Omental fat pad (tissue), 4 donors: ENCODE measurements around the gene TBC1D2B. TPM values are rescaled to one million over a fixed set of nuclear protein-coding genes. Genes with fewer than 3 reads are reported as not detected.
"Not testable (repeated sequence)": the region's sequence is repeated elsewhere in the genome, so short reads cannot be mapped to it uniquely, and the experiment has no call there.

Experiments
- ATAC-seq: fragments of 150-250 bp; one replicate; pipeline ENCODE4 v1.9.1; 2016; ENCODE audit warnings: mild to moderate bottlenecking, moderate library complexity; ENCODE audit not compliant: low FRiP score
- DNase-seq: peaks from one replicate; pipeline ENCODE4 v3.0.0-alpha.2; 2019; ENCODE audit warnings: low spot score
- total RNA-seq, 4 donors: library from RNA; depleted of rRNA; stranded (reverse); fragments of >200 nt; gene quantifications; one replicate each; pipeline ENCODE4 v1.1.0, GENCODE V29; 2016
- TF ChIP-seq, protein P1 (sequence below), 3 donors: fragments of 450-650 bp; IDR thresholded peaks; one replicate each; pipeline ENCODE4 v1.5.1; 2016 to 2017; ENCODE audit warnings: antibody characterized with exemption in 3 of 3, mild to moderate bottlenecking in 3 of 3, moderate library complexity in 2 of 3

TBC1D2B gene
- total RNA-seq, 4 donors from 2014 or later: 50.3 to 134 (median 95.5) TPM

DNA sequence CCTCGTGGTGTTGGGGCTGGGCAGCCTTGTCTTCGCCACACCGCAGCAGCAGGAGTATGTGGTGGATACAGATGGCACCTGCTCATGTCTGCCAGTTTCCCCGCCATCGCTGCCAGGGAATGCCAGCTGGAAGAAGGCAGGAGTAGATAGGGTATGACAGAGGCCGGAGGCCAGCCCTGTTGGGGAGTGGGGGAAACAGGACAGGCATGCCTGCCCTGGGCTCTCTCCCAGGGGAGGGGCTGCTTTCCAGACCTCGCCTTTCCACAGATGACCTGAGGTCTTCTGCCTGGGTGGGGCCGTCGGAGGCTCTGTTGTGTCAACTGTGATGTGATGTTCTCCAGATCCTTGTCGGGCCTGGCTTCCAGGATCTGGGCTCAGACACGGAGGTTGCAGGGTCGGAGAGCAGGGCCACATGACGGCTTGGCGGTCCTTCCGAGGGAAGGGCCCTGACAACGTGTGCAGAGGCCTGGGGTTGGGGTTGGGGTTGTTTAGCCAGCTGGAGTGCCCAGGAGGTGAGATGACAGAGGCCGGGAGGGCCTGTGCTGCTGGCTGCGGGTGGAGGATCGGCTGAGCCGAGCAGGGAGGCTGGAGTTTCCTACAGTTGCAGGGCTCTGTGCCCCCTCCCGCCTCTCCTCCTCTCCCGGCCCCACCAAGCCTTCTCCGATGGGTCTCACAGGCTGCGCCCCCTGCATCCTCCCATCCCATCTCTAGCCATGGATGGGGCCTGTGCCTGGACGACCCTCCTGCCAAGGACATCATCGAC lies 102.0 kb downstream of the TBC1D2B start:
- no peak for DNase-seq
- TF ChIP-seq, protein P1, sequence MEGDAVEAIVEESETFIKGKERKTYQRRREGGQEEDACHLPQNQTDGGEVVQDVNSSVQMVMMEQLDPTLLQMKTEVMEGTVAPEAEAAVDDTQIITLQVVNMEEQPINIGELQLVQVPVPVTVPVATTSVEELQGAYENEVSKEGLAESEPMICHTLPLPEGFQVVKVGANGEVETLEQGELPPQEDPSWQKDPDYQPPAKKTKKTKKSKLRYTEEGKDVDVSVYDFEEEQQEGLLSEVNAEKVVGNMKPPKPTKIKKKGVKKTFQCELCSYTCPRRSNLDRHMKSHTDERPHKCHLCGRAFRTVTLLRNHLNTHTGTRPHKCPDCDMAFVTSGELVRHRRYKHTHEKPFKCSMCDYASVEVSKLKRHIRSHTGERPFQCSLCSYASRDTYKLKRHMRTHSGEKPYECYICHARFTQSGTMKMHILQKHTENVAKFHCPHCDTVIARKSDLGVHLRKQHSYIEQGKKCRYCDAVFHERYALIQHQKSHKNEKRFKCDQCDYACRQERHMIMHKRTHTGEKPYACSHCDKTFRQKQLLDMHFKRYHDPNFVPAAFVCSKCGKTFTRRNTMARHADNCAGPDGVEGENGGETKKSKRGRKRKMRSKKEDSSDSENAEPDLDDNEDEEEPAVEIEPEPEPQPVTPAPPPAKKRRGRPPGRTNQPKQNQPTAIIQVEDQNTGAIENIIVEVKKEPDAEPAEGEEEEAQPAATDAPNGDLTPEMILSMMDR (IDR thresholded peaks at IDR 0.05): no peak
- no peak for ATAC-seq

DNA sequence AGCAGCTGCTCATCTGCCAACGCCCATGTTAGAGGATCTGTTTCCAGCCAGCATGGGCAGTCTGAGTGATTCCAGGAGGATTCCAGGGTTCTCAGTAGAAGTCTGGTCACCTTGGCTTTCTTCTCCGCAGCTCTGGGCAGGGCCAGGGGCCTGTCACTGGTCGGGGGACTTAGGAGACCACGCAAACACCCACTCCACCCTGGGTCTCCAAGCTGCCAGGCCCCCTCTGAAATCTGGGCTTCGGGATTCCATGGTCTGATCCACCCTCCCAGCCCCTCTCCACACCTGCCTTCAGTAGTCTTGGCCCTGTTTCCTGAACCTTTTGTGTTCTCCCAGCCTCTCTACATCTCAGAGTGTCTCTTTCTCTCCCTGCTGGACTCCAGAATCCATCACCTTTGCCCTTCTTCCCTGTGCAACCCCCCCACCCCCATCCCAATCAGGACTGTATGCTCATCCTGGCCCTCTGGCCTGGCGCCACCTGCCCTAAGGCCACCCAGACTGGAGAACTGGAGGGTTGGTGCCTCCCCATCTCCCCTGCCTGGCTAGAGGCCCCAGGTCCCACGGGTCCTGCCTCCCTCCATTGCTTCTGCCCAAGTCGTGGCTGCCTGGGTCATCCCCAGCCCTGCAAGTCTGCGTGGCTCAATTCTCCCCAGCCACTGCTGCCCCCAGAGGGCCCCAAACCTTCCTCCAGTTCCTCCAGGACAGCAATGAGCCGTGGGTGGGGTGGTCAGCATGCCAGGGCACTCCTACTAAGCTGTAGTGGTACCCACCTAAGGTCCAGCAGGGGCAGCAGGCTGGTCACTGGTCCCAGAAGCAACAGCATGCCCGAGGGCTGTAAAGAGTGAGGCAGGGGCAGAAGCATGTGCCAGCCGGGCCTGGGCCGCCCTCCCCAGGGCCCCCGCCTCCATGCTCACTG lies 102.8 kb downstream of the TBC1D2B start:
- DNase-seq (no peak), ATAC-seq (no peak)
- TF ChIP-seq, protein P1 (IDR thresholded peaks at IDR 0.05): no peak

DNA sequence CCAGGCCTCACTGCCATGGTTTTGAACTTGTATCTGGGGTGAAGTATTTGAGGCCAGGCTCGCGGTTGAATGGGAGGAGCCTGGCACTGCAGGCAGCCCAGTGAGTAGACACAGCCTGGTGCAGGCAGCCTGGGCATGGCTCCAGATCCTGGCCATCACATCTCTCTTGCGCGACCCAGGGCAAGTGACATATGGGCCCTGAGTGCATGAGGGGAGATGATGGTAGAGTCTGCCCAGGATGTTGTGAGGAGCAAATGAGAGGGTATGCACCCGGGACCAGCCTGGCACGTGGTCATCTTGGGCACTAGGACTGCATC lies 103.5 kb downstream of the TBC1D2B start:
- DNase-seq (no peak), ATAC-seq (peak; percentile 31)
- TF ChIP-seq, protein P1 (IDR thresholded peaks at IDR 0.05): no peak

DNA sequence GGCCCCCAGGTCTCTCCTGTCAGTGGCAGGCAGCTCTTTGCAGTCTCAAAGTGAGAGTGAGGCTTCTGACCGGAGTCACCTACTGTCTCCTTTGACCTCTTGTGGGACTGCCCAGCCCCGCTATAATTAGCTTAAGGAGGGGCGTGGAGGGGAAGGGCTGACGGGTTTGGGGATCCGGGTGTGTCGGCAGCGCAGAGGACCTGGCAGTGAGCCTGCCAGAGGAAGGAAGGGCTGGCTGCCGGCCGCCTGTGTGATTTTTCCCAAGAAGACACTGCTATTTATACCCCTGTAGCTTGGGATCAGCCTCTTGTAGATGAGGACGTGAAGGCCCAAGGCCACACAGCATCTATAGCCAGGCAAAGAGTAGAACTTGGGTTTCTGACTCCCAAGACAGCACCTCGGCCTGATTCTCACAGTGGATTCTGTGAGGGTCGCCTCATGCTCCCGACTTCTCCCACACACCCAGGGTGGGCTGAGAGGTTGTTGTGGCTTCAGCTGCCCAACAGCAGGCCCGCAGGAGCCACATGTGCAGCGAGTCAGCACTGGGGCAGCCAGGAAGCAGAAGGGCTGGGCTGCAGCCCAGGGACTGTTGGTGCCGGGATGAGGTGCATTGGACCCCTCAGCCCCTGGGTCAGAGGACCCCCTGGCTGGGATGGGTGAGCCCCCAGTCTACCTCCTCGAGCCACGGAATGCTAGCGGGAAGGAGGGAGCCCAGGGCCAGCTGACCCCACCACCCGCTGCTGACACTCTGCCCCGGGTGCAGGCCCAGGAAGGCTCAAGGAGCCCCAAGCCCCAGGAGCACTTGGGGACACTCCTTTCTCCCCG lies 104.0 kb downstream of the TBC1D2B start:
- ATAC-seq, DNase-seq: not testable (repeated sequence)

DNA sequence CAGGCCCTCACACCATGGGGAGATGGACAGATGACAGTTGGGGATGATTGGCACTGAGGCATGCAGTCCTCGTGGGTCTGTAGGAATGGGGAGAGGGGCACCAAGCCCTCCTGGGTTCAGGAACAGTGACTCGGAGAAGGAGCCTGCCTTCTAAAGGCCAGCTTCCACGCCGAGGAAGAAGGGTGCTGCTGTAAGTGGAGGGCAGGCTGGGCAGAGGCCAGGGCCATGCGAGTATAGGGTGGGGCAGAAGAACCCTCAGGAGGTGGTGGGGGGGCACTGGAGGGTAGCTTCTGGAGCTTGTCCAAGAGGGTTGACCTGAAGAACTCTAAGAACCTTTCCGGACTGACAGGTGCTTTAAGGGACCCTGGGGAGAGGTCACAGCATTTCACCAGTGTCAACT lies 104.8 kb downstream of the TBC1D2B start:
- not testable (repeated sequence) for DNase-seq, ATAC-seq

DNA sequence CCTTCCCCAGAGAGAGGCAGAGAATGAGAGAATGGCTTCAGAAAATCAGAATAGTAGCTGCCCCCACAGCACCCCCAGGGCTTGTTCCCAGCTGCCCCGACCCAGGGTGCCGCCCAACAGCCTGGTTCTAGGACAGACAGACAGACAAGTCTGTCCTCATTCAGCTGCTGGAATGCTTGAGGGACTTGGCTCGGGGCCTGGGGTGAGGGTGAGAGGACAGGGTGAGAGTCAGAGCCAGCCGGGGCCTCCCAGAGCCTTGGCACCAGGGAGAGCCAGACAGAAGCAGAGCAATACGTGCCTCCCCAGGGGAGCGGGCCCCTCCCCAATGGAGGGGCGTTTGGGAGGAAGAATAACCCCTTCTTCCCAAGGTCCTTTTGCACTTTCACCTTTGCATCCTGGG lies 105.6 kb downstream of the TBC1D2B start:
- not testable (repeated sequence) for ATAC-seq

DNA sequence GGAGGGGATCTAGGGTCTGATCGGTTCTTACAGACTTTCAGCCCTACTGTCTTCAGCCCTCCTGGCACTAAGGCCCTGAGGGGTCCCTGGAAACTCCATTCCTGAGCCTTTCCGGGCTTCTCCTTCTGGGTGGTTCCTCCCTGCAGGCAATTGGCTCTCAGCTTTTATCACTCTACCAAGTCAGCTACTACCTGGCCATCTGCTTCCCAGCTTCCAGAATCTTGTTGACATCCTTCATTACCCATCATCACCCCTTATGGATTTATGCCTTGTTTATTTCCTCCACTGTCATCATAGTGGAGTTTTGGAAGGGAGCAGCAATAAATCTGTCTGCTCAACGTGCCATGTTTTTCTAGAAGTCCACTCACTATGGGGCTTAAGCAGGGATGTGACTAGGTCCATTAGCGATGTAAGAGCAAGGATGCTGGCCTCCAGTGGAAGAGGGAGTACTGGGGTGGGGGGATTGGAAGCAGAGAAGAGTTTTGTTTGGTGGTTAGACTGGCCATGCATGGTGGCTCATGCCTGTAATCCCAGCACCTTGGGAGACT lies 106.6 kb downstream of the TBC1D2B start:
- ATAC-seq, DNase-seq: not testable (repeated sequence)

More for the DNA sequence above, 105.6 kb downstream of the TBC1D2B start:
- DNase-seq: not testable (repeated sequence)

DNA sequence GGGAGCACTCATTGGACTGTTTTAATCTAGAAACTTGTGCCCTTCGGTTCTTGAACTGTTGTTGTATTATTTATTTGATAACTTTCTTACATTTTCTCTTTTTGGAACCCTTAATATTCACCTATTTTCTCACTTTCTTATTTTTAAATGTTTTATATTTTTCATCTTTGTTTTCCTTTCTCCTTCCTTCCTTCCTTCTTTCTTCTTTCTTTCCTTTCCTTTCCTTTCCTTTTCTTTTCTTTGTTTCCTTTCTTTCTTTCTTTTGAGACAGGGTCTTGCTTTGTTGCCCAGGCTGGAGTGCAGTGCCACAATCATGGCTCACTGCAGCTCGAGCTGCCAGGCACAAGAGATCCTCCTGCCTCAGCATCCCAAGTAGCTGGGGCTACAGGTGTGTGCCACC lies 108.5 kb downstream of the TBC1D2B start:
- TF ChIP-seq, protein P1 (IDR thresholded peaks at IDR 0.05): no peak
- DNase-seq (no peak), ATAC-seq (no peak)
